Measurements from ENCODE around the gene SEL1L3. TPM values are rescaled to one million over a fixed set of nuclear protein-coding genes. Genes with fewer than 3 reads are reported as not detected.

The SEL1L3 gene
- total and polyA plus RNA-seq, 11 donors = 1.1 to 20.7 (median 3.6) TPM

- H3K27me3 ChIP-seq = no peaks in the 10 kb centered on the region
- no peak overlapping the region for H3K27ac ChIP-seq
- no peak overlapping the region for H3K4me3 ChIP-seq
- TF ChIP-seq CTCF (IDR thresholded peaks at IDR 0.05) (no peak), POLR2A (IDR thresholded peaks at IDR 0.05) (no peak)
- H3K36me3 ChIP-seq = no peaks in the 10 kb centered on the region
- intact Hi-C loops (cut with DNase I) = no loop called here
- ATAC-seq (no peak), DNase-seq (no peak)
- WGBS, 4 donors = 78 to 86% (median 84%) methylated on average over 4 of the region's 4 CpGs
- no peaks in the 10 kb centered on the region for H3K9me3 ChIP-seq
- H3K4me1 ChIP-seq = peaks cover 0 to 16% (median 11%) of the 10 kb centered on the region in 12 donors
Measured at GRCh38 chr4:25811374-25811690, 51.5 kb downstream of the SEL1L3 start.

- Histone ChIP-seq H3K9me3 (no peaks in the 10 kb centered on the region), H3K4me3 (no peak overlapping the region), H3K36me3 (no peaks in the 10 kb centered on the region), H3K4me1 (peaks cover 0 to 16% (median 11%) of the 10 kb centered on the region in 12 donors), H3K27me3 (no peaks in the 10 kb centered on the region), H3K27ac (no peak overlapping the region)
- ATAC-seq = no peak
- TF ChIP-seq CTCF (IDR thresholded peaks at IDR 0.05) (no peak), POLR2A (IDR thresholded peaks at IDR 0.05) (no peak)
- DNase-seq = no peak
- intact Hi-C loops (cut with DNase I) = no loop called here
- WGBS, 4 donors = 86 to 92% (median 89%) methylated on average over 19 to 23 of the region's 23 CpGs
Measured at GRCh38 chr4:25810461-25811373, 52.1 kb downstream of the SEL1L3 start.

- 88 to 95% (median 92%) methylated on average over 2 to 4 of the region's 4 CpGs for WGBS, 4 donors
- no peak for DNase-seq
- TF ChIP-seq CTCF (IDR thresholded peaks at IDR 0.05) (no peak), POLR2A (IDR thresholded peaks at IDR 0.05) (no peak)
- Histone ChIP-seq H3K9me3 (no peaks in the 10 kb centered on the region), H3K36me3 (no peaks in the 10 kb centered on the region), H3K4me3 (no peak overlapping the region), H3K4me1 (peaks cover 0 to 16% (median 11%) of the 10 kb centered on the region in 12 donors), H3K27ac (no peak overlapping the region), H3K27me3 (no peaks in the 10 kb centered on the region)
- ATAC-seq = no peak
- intact Hi-C loops (cut with DNase I) = no loop called here
Measured at GRCh38 chr4:25809996-25810395, 52.8 kb downstream of the SEL1L3 start.

GRCh38 chr4:25807102-25807728, 55.6 kb downstream of the SEL1L3 start:
- Histone ChIP-seq H3K4me1 (no peaks in the 10 kb centered on the region), H3K36me3 (peaks cover 0 to 20% (median 3%) of the 10 kb centered on the region in 9 donors), H3K27me3 (no peaks in the 10 kb centered on the region), H3K27ac (no peak overlapping the region), H3K9me3 (no peaks in the 10 kb centered on the region), H3K4me3 (no peak overlapping the region)
- 64 to 78% (median 74%) methylated on average over 8 of the region's 8 CpGs for WGBS, 4 donors
- DNase-seq (no peak), ATAC-seq (no peak)
- intact Hi-C loops (cut with DNase I) = no loop called here
- no peak for TF ChIP-seq CTCF (IDR thresholded peaks at IDR 0.05)
- TF ChIP-seq POLR2A (IDR thresholded peaks at IDR 0.05) = no peak
